ENCODE results near the gene SLC17A3.

DNA sequence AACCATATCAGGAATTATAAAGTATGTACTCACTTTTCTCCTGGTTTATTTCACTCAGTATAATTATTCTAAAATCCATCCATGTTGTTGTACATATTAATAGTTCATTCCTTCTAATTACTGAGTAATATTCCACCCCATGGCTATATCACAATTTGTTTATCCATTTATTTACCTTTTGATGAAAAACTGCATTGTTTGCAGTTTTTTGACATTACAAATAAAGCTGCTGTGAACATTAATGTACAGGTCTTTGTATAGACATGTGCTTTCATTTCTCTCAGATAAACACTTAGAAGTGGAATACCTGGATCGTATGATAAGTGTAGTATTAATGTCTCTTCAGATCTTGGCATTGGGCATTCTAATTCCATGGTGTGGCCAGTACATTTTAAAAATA, 4.2 kb downstream of the SLC17A3 start:
- TF ChIP-seq, protein P1, sequence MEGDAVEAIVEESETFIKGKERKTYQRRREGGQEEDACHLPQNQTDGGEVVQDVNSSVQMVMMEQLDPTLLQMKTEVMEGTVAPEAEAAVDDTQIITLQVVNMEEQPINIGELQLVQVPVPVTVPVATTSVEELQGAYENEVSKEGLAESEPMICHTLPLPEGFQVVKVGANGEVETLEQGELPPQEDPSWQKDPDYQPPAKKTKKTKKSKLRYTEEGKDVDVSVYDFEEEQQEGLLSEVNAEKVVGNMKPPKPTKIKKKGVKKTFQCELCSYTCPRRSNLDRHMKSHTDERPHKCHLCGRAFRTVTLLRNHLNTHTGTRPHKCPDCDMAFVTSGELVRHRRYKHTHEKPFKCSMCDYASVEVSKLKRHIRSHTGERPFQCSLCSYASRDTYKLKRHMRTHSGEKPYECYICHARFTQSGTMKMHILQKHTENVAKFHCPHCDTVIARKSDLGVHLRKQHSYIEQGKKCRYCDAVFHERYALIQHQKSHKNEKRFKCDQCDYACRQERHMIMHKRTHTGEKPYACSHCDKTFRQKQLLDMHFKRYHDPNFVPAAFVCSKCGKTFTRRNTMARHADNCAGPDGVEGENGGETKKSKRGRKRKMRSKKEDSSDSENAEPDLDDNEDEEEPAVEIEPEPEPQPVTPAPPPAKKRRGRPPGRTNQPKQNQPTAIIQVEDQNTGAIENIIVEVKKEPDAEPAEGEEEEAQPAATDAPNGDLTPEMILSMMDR (IDR thresholded peaks at IDR 0.05; ENCODE audit: extremely low read depth in 1 of 2, insufficient read depth in 1 of 2, low read depth in 1 of 2, low read length in 2 of 2), result no peak
- TF ChIP-seq POLR2A (IDR thresholded peaks at IDR 0.05; ENCODE audit: low read depth, low read length) (no peak), EZH2 (IDR thresholded peaks at IDR 0.05; ENCODE audit: borderline replicate concordance, low read depth, low read length, severe bottlenecking) (no peak)
- TF ChIP-seq, protein P2, sequence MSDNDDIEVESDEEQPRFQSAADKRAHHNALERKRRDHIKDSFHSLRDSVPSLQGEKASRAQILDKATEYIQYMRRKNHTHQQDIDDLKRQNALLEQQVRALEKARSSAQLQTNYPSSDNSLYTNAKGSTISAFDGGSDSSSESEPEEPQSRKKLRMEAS (IDR thresholded peaks at IDR 0.05; ENCODE audit: insufficient read depth, insufficient read length), result no peak
